Measurements from ENCODE around the gene BTBD6.
A peak's percentile ranks its signal among the peaks of the same experiment; 100 is the strongest.

Gene BTBD6

GRCh38 chr14:105241641-105242040, 6.7 kb upstream of the BTBD6 start:
- no peak for DNase-seq

GRCh38 chr14:105244334-105244733, 4.0 kb upstream of the BTBD6 start:
- no peak for DNase-seq

- DNase-seq = no peak
Observed at GRCh38 chr14:105247026-105247425, 1.3 kb upstream of the BTBD6 start.

DNA sequence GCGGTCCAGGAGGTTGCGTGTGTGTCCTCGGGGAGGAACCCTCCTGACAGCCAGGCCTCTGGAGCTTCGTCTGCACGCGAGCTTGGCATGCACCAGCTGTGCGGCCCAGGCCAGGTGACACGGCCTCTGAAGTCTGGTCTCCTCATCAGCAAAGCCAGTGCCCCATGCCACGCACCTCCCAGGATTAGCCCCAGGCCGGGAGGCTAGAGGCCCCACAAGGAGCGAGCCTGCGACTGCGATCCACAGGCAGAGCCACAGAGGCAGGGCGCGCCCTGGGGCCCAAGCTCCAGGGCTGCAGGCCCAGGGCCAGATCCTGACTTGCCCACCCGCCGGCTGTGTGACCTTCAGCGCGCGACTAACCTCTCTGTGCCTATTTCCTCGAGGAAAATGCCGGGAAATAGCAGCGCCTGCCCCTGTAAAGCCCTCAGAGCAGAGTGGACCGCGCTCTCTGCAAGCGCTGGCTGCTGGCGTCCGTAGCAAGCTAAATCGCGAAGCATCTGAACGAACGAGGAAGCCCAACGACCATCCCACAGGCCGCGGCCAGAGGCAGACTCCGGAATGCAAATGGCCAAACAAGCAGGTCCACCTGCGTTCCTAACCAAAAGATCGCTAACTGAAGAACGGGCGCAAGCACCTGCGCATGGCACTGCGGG, 492 bp upstream of the BTBD6 start:
- DNase-seq = no peak

DNA sequence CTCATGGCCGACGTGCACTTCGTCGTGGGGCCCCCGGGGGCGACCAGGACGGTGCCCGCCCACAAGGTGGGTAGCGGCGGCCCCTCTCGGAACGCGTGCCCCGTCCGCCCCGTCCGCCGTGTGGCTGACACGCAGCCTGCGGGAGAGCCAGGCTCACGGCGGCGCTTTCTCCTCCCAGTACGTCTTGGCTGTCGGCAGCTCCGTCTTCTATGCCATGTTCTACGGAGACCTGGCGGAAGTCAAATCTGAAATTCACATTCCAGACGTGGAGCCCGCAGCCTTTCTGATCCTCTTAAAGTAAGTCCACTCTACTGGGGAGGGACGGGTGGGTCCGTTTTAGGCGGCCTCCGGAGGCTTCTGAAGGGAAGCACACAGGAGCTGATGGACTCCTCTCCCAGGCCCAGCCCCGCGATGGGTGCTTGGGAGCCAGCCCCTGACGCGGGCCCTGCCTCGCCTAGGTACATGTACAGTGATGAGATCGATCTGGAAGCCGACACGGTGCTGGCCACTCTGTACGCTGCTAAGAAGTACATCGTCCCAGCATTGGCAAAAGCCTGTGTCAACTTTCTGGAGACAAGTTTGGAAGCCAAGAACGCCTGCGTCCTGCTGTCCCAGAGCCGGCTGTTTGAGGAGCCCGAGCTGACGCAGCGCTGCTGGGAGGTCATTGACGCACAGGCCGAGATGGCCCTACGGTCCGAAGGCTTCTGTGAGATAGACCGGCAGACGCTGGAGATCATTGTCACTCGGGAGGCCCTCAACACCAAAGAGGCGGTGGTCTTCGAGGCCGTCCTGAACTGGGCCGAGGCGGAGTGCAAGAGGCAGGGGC, 1.1 kb downstream of the BTBD6 start:
- DNase-seq = peak; percentile 41

GRCh38 chr14:105250008-105250366, 1.7 kb downstream of the BTBD6 start:
- DNase-seq = no peak

DNA sequence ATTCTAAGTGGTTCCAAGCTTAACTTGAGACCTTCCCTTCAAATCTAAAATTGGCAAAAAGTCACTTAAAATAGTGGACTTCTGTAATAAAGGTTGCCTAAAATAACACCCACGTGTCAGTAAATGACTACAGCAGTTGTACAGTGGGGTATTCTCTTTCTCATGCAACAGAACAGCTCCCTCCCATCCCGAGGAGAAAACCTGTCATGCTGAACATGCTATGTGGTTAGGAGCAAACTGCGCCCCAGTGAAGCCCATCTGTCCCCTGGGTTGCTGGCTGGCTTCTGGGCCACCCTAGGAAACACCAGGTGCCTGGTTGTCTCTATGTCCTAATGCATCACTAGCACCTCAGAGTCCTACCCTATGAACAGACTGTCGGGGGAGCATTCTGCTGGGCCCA, 2.7 kb downstream of the BTBD6 start:
- no peak for DNase-seq

GRCh38 chr14:105251920-105252319, 3.6 kb downstream of the BTBD6 start:
- no peak for DNase-seq

DNA sequence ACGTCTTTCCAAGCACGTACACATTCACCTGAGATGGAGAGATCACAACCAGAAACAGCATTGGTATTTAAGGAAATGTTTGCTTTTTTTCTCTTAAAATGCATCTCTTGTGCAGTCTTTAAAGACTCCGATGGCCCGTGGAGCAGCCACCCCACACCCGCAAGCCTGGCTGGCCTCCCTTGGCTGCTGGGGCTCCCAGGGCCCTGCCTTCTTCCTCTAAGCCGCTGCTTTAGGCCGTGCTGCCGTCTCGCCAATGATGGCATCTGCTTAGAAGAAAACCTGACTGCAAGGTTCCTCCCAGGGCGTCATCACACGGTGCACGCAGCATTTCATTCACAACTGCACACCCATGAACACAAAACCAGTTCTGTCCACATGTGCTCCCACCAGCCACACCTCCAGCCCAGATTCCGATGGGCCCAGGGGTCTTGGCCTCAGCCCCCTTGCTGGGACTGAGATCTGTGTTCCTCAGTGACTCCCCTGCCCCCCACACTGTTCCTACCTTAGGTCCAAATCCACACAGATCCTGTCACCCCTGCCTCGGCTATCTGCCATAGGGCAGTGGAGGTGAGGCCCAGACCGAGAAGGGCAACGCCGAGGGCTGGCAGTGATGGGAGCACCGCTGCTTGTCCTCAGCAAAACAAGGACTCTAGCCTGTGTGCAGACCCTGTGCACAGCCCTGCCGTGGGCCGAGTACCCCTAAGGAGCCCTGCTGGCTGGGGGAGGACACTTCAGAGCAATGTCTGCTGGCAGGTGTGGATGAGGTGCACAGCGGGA, 4.4 kb downstream of the BTBD6 start:
- no peak for DNase-seq

DNA sequence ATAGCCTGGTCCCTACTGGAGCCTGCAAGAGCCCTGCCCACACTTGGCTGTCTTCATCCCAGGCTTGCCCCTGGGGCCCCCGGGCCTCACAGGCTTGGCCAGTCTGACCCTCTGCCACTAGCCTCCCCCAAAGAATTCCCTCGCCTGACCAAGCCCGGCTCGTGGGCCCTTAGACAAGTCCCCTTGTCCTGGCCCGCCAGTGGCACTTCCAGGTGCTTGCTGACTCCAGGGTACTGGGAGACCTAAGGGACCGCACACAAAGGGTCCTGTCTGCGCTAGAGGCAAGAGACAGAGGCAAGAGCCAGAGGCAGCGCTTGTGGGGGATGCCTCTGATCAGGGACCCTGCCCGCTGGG, 5.0 kb downstream of the BTBD6 start:
- DNase-seq = no peak

DNA sequence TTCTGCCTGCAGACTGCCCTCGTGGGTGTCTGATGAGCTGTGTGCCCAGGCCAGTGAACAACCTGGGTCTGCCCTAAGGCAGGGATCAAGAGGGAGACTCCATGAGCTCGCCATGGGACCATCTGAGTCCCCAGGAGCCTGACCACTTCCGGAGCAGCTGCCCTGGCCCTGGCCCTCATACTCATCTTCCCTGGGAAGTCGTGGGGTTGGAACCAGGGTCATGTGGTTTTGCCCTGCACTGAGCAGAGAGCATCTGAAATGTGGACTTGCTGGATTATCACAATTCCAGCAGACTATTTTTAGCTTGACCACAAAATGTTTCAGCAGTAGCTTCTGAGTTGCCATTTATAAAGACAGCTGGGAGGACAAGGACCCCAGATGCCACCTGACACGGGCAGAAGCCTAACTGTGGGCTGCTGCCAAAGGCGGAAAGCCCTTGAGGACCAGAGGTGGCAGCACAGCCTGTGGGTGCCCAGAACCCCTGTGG, 6.7 kb downstream of the BTBD6 start:
- no peak for DNase-seq

- DNase-seq = no peak
Observed at GRCh38 chr14:105256292-105256960, 8.1 kb downstream of the BTBD6 start.

DNA sequence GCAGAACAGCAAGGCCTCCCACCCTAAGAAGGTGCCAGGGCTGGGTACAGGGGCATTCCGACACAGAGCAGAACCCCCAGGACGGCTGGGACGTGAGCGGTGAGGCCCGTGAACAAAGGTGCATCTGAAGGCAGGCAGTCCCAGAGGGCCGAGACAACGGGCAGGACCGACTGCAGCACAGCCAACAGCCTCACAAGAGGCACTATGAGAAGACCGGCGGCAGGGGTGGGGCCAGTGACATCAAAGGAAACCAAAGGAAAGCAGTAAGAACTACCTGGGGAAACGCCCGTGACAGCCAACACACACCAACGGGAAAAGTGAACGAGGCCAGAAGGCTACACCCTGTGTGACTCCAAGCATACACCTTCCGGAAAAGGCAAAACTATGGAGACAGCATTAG, 9.1 kb downstream of the BTBD6 start:
- no peak for DNase-seq

- DNase-seq = no peak
Observed at GRCh38 chr14:105258846-105259245, 10.5 kb downstream of the BTBD6 start.

DNA sequence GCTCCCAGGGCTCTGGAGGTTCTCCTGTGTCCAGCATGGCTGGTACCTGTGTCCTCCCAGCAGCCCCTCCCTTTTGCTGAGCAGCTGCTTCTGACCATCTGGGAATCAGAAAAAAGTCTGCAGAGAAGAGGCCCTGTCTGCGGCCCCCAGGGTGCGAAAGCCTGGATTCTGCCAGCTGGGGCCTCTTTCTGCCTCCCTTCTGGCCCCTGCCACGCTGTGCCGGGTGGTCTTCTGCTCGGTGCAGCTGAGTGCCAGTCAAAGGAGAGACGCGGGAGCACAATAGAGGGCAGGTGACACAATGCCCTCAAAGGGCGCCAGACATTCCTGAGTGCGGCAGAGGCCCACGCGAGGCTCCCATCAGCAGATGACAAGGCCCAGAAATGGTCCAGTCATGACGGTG, 12.6 kb downstream of the BTBD6 start:
- DNase-seq = no peak

GRCh38 chr14:105261781-105262180, 13.4 kb downstream of the BTBD6 start:
- DNase-seq = no peak

- no peak for DNase-seq
Observed at GRCh38 chr14:105267820-105268548, 19.7 kb downstream of the BTBD6 start.

DNA sequence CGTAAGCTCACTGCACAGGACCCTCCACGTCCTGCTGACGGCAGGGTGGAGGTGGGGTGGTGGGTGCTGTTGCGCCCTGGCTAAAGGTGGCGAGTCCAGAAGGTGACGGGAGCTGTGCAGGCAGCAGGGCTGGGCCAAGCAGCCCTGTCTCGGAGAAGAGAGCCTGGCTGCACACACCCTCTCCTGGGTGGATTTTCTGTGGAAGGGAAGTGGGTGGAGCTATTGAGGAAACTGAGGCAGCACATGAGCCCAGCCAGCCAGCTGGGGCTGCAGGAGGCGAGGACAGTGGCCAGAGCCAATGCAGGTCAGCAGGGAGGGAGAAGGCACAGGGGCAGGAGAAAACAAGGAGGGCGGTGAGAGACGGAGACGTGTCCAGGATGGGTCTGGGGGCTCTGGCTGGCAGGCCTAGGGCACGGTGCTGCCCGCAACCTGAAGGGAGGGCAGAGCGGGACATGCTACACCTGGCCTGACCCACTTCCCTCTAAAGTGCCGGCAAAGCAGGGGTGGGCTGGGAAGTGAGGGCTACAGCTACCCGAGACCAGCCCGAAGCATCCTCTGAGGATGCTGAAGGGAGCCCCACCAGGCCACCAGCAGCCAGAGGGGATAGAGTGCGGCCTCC, 20.5 kb downstream of the BTBD6 start:
- DNase-seq = no peak

- no peak for DNase-seq
Observed at GRCh38 chr14:105269405-105269804, 21.1 kb downstream of the BTBD6 start.

DNA sequence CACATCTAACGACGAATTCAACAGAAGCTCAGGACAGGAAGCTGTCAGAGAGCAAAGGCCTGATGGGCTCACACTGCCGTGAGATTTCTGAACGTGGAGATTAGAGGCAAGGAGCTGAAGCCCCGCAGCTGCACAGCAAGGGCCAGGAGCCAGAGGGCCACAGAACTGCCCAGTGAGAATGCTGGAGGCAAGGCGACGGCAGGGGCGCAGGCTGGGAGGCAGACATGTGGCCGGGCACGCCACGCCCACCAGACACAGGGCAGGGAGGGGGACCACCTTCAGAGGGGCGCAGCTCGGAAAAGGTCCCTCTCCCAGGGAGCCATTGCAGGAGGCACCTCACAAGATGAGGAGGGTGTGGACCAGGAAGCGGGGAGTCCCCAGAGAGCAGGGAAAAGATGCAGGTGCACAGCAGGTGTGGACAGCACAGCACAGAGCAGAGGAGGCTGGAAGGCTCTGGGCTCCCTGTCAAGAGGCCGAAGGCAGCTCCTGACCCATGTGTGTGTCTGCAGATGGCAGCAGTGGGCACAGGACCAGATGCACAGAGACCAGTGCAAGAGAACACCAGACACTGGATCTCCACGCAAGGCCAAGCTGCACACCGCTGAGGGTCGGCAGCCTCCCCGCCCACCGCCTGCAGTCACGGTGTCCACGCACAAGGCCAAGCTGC, 23.0 kb downstream of the BTBD6 start:
- DNase-seq = no peak

DNA sequence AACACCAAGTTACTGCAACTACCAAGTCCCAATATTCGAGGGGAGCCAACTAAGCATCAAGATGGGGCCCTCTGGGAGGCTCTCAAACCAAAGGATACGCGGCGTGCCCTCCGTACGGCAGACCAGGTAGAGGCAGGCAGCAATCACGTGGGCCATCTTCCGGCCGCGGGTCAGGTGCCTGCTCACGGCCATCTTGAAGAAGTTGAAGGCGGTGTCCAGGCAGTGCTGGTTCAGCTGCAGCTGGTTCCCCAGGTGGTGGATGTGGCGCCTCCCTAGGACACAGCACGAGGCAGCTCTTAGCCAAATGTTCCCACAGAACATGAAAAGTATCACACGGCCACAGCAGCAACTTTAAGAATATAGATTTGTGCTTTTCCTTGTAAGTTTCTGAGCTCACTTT, 24.3 kb downstream of the BTBD6 start:
- DNase-seq = no peak

- DNase-seq = no peak
Observed at GRCh38 chr14:105273062-105273461, 24.7 kb downstream of the BTBD6 start.

Measured in NCI-H82 (cell line).